GM06990 (cell line): ENCODE data around the gene C5orf22.
A peak's percentile ranks its signal among the peaks of the same experiment; 100 is the strongest.

Experiments used
- DNase-seq: peaks from one replicate; pipeline ENCODE4 v3.0.0-alpha.2; 2011; ENCODE audit not compliant: insufficient read length; ENCODE audit errors: extremely low read depth
- H3K27me3 ChIP-seq: replicated peaks from 2 replicates; pipeline ENCODE4 v1.6.0; 2011; ENCODE audit warnings: low read length; ENCODE audit not compliant: control insufficient read depth, insufficient read depth
- H3K36me3 ChIP-seq: 2 replicates; pipeline ENCODE4 v1.5.1; 2011; ENCODE audit warnings: low read length; ENCODE audit not compliant: control insufficient read depth, insufficient read depth
- H3K4me3 ChIP-seq: replicated peaks from 2 replicates; pipeline ENCODE4 v1.5.1; 2011; ENCODE audit warnings: low read depth, mild to moderate bottlenecking, control low read depth, low read length
- CTCF ChIP-seq: IDR thresholded peaks from 2 replicates; pipeline ENCODE4 v1.5.1; 2011; ENCODE audit warnings: low read length, control low read depth, mild to moderate bottlenecking, inconsistent platforms; ENCODE audit not compliant: insufficient read depth, poor library complexity, severe bottlenecking

Gene C5orf22

GRCh38 chr5:31511305-31511704, 20.8 kb upstream of the C5orf22 start:
- DNase-seq: no peak
- Histone ChIP-seq H3K4me3 (no peak overlapping the region), H3K27me3 (no peaks in the 10 kb centered on the region), H3K36me3 (peaks cover 17% of the 10 kb centered on the region)
- TF ChIP-seq CTCF: no peak

GRCh38 chr5:31516802-31517201, 15.3 kb upstream of the C5orf22 start:
- peaks cover 15% of the 10 kb centered on the region for H3K36me3 ChIP-seq
- no peak for DNase-seq
- no peak for TF ChIP-seq CTCF
- no peaks in the 10 kb centered on the region for H3K27me3 ChIP-seq
- H3K4me3 ChIP-seq: no peak overlapping the region

GRCh38 chr5:31523041-31523440, 9.1 kb upstream of the C5orf22 start:
- no peak for DNase-seq
- H3K4me3 ChIP-seq: no peak overlapping the region
- no peaks in the 10 kb centered on the region for H3K27me3 ChIP-seq
- H3K36me3 ChIP-seq: peaks cover 8% of the 10 kb centered on the region
- TF ChIP-seq CTCF: no peak

GRCh38 chr5:31530541-31531265, 1.4 kb upstream of the C5orf22 start:
- no peak for TF ChIP-seq CTCF
- Histone ChIP-seq H3K4me3 (peak overlapping the region; percentile 79), H3K27me3 (no peaks in the 10 kb centered on the region), H3K36me3 (peaks cover 12% of the 10 kb centered on the region)
- no peak for DNase-seq

- no peak for DNase-seq
- H3K36me3 ChIP-seq: peaks cover 12% of the 10 kb centered on the region
- TF ChIP-seq CTCF: no peak
- no peaks in the 10 kb centered on the region for H3K27me3 ChIP-seq
- peak overlapping the region; percentile 79 for H3K4me3 ChIP-seq
Observed at GRCh38 chr5:31531543-31531887, 586 bp upstream of the C5orf22 start.
